HFF-Myc (cell line): ENCODE results near the gene CALU.

Source experiments
- DNase-seq: peaks from one replicate; pipeline ENCODE4 v3.0.0-alpha.2; 2011; ENCODE audit warnings: low read depth; ENCODE audit errors: extremely low read depth
- H3K4me3 ChIP-seq: replicated peaks from 2 replicates; pipeline ENCODE4 v1.5.1; 2011; ENCODE audit warnings: low read depth, mild to moderate bottlenecking, control low read depth, low read length
- CTCF ChIP-seq: IDR thresholded peaks from 2 replicates; pipeline ENCODE4 v1.5.1; 2012; ENCODE audit warnings: mild to moderate bottlenecking, low read depth, low read length, control low read depth; ENCODE audit errors: missing control alignments

Gene CALU

GRCh38 chr7:128744366-128744905, 5.3 kb downstream of the CALU start:
- no peak overlapping the region for H3K4me3 ChIP-seq
- DNase-seq = no peak
- TF ChIP-seq CTCF = no peak

GRCh38 chr7:128745706-128746105, 6.5 kb downstream of the CALU start:
- no peak overlapping the region for H3K4me3 ChIP-seq
- TF ChIP-seq CTCF = no peak
- DNase-seq = no peak

- no peak for TF ChIP-seq CTCF
- H3K4me3 ChIP-seq = no peak overlapping the region
- no peak for DNase-seq
Measured at GRCh38 chr7:128747327-128748079, 8.3 kb downstream of the CALU start.

- no peak for TF ChIP-seq CTCF
- no peak for DNase-seq
- no peak overlapping the region for H3K4me3 ChIP-seq
Measured at GRCh38 chr7:128752251-128752650, 13.1 kb downstream of the CALU start.

- DNase-seq = no peak
- TF ChIP-seq CTCF = no peak
- H3K4me3 ChIP-seq = no peak overlapping the region
Measured at GRCh38 chr7:128755075-128755818, 16.1 kb downstream of the CALU start.

- TF ChIP-seq CTCF = no peak
- DNase-seq = peak; percentile 76
- H3K4me3 ChIP-seq = no peak overlapping the region
Measured at GRCh38 chr7:128755819-128756476, 16.8 kb downstream of the CALU start.
